ENCODE results near the gene ATOH8.
A peak's percentile ranks its signal among the peaks of the same experiment; 100 is the strongest.

Gene ATOH8

DNA sequence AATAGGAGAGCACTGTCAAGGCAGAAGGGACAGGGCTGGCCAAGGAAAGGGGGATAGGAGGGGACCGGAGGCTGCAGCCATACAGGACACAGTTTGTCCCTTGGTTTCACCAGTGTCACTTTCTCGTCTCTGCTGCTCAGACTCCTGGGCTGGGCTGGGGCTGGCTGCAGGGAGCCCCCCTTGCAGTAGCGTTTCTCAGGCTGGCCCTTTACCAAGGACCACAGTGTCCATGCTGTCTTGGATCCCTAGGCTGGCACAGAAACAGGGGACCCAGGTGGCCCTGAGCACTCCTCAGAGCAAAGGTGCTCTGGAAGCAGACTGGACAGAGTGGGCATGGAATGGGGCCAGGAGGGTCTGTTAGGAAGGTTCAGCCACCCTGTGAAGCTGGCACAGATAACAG, 34.8 kb downstream of the ATOH8 start:
- DNase-seq, result no peak

DNA sequence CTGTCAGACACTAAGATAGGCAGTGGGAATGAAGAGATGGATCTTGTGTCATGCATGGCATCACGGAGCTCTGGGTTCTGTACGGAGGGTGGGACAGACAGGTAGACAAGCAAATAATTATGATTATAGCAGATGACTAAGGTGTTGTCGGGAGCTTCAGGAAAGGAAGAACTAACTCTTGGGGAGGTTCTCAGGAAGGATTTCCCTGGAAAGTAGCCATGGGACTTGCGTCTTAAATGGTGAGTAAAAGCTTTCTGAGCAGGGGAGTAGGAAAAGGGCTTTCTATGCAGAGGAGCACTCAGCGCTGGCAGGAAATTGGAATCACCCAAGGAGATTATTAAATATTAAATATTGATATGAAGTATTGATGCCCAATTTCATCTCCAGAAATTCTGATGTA, 35.5 kb downstream of the ATOH8 start:
- no peak for DNase-seq

DNA sequence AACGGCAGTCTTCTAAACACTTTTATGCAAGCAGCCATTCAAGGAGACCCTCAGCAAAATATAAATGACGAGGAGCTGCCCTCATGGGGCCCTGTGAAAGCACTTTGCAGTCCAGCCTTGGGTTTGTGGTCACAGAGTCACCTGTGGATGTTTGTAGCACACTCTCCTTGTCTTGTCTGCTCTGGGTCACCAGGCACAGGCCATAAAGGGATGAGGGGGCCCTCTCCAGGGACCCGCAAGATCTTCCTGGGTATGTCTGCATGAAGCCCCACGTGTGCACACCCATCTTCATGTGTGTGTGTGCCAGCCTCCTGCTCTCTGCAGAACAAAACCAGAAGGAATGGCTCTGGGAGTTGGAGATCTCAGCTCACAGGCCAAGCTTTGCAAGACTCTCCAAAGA, 36.2 kb downstream of the ATOH8 start:
- no peak for DNase-seq

DNA sequence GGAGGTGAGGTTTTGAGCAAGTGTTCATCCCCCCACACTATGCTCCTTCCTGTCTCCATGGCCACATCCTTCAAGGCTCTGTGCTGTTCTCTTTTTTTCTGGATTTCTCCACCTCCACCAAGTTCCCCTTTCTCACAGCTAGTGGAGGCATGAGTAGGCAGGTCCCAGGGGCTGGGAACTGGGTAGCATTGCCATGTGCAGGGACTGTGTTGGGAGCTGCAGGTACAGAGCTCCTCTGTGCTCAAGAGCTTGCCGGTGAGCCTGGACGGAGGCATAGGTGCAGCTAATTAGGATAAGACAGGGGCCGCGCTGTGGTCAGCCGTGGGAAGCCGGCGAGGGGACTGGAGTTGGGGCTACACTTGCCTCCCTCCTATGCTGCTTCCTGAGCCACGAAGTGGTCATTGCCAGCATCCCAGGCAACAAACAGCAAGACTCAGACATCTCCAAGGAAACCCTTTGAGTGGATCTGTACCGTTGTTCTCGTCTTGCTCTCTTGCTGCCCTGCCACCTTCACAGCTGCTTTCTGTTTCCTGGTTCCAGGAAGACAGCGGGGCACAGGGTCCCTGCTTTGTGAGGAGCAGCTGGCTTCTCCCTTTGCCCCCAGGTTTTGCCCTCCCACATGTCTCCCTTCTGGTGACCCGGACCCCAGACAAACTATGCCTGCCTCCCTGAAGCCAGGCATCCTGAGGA, 36.9 kb downstream of the ATOH8 start:
- no peak for DNase-seq

DNA sequence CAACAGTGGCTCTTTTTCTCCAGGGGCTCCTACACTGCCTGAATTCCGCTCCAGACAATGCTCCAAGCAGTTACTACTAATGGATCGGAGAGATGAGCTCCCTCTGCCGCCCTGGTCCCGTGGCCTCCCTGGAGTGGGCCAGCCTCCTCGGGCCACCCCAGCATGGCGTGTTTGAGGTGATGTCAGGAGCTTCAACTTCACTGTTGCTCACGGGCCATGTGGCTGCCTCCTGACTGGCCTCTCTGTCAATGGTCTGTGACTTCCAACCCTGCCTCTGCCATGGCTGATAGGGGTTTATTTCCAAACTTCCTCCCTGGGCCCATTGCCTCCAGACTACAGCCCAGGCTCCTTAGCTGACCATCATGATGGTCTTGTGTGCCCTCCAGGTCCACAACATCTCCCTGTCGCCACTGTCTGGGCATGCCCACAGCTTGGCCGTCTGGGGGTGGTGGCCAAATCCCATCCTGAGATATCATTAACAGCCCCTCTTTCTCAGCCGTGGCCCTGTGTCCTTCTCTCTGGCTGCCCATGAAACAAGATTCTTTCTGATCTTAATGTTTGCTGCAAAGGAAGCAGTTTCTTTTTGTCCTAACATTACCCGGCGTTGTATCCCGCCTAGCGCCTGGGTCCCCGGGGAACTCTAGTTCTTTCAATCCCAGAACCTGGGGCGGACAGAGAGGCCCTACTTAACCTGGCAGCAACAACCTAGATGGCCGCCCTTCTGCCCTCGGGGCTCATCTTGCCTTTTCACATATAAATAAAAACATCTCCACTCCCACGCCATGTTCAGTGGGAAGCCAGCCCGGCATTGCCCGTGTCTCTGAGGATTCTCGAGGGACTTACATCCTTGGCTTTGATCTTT, 38.1 kb downstream of the ATOH8 start:
- DNase-seq, result no peak

DNA sequence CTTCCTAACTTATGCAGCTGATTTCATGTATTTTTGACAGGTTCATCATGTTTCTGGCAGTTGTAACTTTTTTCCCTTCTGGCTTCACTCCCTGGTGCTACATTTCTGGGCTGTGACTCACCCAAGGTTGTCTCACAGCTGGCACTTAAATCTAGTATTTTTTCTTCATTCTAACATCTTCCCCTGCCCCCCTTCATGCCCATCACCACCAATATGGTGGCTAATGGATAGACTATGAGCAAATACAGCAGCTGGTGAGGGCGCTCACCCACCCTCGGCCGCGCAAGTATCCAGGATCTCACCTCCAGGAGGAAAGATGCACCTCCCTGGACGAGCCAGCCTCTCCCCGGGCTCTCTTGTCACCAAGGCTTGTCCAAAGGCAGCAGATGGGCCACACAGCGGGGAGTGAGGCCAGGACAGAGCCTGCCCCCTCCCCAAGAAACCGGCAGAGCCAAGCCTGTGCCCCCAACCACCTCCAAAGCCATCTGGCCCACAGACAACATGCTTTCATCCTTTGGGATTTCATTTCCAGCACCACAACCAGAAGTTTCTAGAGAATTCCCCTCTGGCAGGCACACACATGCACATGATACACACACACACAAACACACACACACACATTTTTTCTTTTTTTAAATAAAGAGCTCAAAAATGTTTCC, 39.1 kb downstream of the ATOH8 start:
- DNase-seq, result no peak

DNA sequence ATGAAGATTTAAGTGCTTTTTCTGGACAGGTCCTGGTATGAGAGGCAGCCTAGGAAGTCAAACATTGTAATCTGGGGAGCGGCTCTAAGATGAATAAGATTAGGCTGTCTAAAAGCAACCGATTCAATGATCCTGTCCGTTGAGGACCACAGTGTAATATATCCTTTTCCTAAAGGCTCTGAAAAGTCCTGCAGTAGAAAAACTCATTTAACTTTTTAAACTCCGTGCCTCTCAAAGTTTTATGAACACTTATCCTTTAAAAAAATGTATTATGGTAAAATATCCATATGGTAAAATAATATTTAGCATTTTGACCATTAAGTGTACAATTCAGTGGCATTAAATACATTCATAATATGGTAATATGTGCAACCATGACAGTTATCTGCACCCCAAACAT, 39.8 kb downstream of the ATOH8 start:
- no peak for DNase-seq

DNA sequence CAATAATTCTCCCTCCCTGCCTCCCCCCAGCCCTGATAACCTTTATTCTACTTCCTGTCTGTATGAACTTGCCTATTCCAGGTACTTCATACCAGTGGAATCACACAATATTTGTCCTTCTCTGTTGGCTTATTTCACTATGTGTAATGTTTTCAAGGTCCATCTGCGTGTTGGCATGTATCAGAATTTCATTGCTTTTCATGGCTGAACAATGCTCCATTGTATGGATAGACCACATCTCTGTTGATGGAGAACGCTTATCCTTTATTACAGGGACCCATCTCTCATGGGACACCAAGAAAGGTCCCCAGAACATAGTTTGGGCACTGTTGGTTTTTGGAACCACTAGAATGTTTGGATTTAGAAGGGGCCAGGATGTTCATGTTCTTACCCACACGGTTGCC, 40.2 kb downstream of the ATOH8 start:
- no peak for DNase-seq

DNA sequence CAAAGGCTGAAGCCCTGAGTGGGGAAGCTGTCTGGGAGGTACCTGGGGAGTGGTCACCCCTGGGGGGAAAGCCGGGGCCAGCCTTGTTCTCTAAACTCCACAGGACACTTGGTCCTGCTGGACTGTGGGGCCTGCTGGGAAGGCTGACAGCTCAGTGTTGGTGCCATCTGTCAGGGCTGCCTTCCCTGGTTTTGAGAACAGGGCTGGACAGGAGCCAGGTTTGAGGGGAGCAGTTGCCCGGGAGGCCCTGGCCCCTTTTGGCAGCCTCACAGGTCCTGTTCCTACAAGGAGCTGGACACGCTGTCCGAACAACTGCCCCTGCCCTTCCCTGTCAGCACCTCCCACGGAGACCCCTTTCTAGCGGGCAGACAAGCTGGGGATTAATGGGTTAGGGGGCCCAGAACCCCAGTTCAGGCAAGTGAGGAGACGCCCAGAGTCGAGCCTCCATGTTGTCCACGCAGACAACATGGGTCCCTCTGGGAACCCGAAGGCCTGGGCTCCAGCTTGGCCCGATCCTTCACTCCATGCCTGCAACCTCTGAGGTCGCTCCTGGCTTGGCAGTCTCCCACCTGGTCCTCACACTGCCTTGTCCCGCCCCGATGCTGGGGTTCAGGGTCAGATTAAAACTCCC, 40.8 kb downstream of the ATOH8 start:
- peak in 1 of 2 experiments; percentile 18 for DNase-seq

DNA sequence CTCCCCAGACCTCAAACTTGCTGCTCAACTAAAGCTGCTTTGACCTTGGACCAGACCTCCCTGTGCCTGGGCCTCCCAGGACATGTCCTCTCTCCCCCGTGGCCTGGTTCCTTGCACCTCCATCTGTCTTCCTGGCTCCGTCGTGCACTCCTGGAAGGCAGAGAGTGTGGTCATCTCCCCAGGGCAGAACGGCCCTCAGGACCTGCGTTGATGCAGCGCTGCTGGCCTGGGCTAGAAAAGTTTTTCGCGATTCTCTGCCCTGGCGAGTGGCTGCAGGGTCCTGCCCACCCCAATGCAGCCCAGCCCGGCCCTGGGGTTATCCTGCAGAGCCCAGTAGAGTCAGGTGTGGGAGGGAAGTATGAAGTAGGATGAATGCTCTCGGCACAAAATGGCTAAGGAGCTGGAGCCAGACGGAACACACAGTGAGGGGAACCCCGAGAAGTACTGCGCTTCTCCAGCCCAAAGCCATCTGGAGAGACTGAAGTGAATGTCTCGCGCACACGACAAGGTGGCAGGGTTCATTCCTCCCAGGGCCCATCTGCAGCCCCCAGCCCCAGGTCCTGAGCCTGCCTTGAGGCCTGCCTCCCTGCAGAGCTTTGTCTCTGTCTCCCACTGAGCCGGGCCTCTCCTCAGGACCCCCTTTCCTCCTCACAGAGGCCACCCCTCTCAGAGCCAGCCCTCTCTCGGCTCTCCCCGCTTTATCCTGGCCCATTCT, 41.7 kb downstream of the ATOH8 start:
- DNase-seq, result no peak

DNA sequence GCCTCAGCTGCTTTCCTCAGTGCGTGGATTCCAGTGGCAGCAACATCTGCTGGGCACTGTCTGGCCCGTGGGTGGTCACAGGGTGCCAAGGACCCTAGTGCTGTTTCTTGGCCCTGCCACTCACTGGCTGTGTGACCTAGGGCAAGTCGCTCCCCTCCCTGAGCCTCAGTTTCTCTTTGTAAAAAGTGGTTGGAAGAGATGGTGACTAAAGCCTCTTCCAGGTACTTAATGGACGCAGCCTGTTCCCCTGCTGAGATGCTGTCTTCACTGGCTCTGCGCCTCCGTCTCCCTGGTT, 42.2 kb downstream of the ATOH8 start:
- DNase-seq, result no peak

DNA sequence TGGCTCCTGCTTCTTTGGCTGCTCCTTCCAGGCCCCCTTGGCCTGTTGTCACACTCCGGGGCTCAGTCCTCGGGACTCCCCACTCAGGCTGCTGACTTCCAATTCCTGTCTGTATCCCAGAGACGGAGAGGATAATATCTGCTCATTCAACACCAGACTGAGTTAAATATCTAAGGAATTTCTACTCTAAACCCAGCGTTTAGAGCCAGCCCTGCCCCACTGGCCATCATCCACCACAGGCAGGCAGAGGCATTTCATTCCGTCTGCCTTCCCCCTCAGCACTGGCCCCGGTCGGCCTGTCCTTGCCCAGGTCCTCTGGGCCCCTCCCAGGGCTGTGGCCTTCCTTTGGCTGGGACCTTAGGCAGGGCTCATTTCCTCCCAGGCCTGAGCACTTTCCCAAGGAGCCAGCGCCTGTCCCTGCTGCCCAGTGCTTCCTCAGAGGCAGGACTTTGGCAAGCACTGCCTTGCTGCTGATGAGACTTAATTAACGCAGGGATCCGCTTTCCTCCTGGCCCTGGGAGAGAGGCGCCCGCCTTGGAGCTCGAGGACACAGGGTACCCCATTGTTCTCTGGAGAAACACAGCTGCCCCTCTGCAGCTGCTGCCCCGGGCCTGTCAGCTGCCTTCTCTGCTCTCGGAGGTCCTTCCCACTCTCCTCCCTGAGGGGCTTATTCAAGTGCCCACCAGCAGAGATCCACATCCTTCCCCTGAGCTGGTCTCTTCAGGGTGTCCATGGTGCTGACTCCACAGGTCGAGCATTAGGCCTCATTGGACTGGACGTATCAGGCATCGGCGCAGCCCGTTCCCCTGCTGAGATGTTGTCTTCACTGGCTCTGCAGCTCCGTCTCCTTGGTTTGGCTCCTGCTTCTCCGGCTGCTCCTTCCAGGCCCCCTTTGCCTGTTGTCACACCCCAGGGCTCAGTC, 42.8 kb downstream of the ATOH8 start:
- no peak for DNase-seq

DNA sequence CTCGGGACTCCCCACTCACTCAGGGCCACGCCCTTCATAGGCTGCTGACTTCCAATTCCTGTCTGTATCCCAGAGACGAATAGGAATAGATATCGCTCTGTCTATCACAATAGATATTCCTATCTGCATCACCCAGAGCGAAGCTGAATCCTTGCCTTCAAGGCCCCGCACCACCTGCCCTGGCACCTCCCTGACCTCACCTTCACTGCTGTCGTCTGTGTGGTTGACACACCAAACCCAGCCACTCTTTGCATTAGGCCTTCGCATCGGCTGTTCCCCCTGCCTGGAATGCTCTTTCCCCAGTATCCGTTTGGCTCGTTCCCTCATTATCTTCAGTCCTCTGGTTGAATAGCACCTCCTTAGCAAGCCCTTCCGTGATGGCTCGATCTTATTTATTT, 43.5 kb downstream of the ATOH8 start:
- no peak for DNase-seq

DNA sequence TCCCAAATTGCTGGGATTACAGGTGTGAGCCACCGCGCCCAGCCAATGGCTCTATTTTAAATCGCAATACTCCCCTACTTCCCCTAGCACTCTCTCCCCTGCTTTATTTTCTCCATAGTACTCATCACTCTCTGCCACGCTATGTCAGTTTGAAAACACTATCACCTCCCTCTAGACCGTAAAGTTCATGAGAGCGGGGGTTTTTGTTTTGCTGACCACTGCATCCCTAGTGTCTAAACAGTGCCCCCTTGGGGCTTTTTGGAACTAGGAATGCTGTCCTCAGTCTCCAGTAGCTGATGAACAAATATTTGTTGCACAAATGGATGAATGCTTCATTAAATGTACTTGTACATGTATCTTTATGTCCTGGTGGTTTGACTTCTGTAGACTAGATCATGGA, 44.1 kb downstream of the ATOH8 start:
- peak; percentile 13 to 41 for DNase-seq

DNA sequence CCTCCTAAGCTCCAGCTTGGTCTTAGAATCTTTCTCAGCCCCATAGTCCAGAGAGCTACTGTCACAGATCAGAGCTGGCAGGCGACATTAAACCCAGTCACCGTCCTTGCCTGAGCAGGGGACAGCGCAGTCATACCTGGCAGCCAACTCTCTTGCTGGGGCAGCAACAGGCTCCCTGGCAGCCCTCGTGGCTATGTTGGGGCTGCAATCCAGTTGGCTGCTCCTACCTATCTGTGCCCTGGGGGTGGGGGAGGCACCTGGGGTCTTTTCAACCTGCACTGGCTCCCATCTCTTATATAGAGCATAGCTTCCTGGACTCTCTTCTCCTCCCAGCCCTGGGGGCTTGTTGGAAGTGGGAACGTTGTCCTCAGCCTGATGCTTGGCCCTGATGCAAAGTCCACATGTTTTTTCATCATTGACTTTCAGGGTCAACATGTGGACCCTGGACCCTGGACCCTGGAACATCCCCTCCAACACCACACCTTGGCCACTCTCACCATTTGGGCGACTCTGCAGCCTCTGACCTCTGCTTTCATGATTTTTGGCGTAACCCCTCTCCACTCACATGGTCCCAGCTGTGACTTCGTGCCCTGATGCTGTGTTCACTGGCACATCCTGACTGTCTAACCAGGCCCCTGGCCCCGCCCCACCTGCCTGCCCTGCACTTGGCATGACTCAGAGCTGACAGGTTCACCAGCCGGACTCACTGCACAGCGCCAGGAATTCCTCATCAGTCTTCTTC, 45.6 kb downstream of the ATOH8 start:
- DNase-seq, result peak in 1 of 2 experiments; percentile 28

DNA sequence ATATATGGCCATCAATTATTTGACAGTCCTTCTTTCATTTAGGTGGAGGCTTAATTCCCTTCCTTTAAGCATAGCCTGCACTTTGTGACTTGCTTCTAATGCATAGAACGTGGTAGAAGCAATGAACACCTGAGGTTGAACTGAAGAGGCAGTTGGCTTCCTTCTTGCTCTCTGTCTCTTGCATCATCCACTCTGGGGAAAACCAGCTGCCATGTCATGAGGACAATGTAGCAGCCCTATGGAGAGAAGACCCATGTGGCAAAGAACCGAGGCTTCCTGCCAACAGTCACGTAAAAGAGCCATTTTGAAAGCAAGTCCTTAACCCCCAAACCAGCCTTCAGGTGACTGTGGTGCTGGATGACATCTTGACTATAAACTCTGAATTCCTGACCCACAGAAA, 46.8 kb downstream of the ATOH8 start:
- DNase-seq, result peak; percentile 15 to 22

DNA sequence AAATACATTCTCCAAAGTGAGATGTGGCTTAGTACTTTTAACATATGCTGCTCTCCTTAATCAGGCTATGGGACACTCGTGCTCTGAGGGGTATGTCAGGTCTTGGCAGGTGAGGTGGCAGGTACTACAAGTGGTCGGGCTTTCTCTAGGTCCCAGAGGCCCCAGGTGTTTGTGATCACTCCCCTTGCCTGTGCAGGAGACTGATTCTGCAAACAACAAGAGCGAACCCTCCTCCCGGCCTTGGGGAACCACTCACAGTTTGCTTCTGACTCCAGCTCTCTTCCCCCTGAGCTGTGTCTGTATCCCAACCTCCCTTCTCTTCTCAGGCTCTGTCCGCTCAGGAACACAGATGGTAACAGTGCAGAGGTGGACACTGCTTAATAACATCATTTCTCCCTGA, 48.1 kb downstream of the ATOH8 start:
- no peak for DNase-seq

DNA sequence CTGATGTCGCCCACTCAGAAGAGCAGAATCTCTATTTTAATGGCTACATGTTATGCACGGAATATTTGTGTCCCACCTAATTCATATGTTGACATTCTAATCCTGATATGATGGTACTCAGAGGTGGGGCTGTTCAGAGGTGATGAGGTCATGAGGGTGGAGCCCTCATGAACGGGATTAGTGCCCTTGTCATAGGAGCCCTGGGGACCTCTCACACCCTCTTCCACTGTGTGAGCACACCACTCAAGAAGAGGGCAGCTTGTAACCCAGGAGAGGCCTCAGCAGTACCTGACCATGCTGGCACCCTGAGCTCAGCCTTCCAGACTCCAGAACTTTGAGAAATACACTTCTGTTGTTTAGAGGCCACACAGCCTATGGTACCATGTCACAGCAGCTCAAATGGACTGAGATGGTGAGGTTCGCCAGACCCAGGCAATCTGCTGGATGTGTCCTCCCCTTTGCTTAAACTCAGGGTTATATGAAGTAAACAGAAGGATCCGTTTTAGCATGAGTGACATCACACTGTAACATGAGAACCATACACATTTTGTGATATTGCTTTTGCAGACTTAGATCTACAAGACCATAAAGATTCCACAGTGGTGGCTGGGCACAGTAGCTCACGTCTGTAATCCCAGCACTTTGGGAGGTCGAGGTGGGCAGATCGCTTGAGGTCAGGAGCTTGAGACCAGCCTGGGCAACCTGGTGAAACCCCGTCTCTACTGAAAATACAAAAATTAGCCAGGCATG, 48.7 kb downstream of the ATOH8 start:
- no peak for DNase-seq

DNA sequence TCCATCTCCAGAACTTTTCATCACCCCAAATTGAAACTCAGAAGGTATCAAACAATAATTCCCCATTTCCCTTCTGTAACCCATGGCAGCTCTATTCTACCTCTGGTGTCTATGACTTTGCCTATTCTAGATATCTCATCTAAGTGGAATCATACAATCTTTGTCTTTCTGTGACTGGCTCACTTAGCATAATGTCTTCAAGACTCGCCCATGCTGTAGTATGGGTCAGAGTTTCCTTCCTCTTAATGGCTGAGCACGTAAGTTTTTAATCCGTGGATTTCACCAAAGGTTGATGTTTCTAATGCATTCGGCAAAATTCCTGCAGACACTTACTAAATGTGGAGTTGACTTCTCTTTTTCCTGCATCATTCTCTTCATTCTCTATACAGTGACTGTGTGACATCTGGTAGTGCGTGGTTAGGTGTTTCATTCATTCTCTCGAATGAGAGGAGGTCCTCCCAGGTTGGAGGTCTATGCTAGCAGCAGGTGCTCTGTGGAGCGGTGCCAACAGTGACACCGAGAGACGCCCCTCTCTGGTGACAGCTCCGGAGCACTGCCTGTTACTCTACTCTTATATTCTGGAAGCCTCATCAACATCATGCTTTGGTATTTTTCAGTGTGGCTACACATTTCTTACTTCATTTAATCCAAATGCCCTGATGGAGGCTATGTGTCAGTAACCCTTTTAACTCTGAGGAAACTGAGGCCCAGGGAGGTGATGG, 50.1 kb downstream of the ATOH8 start:
- no peak for DNase-seq

DNA sequence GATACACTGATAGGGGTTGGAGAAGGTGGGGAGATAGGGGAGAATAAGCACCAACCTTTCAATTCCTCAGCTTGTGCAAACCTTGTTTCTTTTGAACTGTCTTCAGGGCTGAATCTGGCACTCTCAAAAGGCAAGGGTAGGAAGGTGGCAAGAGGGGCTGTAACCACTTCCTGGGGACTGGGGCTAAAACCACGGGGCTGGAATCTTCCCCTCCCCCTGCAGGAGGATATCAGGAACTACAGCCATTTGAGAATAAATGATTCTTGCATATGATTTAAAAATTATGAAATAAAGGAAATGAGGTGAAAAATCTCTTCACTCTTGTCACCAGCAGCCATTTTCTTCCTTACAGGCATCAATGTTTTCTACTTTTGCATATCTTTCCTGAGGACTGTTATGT, 50.8 kb downstream of the ATOH8 start:
- peak; percentile 14 to 24 for DNase-seq
